ENCODE results near the gene TSHR. TPM values are rescaled to one million over a fixed set of nuclear protein-coding genes. Genes with fewer than 3 reads are reported as not detected.

Gene TSHR
- total RNA-seq, 1 donor, result not detected

DNA sequence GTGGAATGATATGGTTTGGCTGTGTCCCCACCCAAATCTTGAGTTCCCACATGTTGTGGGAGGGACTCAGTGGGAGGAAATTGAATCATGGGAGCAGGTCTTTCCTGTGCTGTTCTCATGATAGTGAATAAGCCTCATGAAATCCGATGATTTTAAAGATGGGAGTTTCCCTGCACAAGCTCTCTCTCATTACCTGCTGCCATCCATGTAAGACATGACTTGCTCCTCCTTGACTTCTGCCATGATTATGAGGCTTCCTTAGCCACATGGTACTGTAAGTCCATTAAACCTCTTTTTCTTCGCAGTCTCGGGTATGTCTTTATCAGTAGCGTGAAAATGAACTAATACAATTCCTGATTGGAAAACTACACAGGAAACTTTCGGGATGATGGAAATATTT, 100.5 kb downstream of the TSHR start:
- no peak for DNase-seq (ENCODE audit: low read depth)
- TF ChIP-seq, protein P1, sequence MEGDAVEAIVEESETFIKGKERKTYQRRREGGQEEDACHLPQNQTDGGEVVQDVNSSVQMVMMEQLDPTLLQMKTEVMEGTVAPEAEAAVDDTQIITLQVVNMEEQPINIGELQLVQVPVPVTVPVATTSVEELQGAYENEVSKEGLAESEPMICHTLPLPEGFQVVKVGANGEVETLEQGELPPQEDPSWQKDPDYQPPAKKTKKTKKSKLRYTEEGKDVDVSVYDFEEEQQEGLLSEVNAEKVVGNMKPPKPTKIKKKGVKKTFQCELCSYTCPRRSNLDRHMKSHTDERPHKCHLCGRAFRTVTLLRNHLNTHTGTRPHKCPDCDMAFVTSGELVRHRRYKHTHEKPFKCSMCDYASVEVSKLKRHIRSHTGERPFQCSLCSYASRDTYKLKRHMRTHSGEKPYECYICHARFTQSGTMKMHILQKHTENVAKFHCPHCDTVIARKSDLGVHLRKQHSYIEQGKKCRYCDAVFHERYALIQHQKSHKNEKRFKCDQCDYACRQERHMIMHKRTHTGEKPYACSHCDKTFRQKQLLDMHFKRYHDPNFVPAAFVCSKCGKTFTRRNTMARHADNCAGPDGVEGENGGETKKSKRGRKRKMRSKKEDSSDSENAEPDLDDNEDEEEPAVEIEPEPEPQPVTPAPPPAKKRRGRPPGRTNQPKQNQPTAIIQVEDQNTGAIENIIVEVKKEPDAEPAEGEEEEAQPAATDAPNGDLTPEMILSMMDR (IDR thresholded peaks at IDR 0.05; ENCODE audit: insufficient read depth, low read depth, low read length), result no peak
- H3K4me3 ChIP-seq (ENCODE audit: low read depth, low read length), result no peak overlapping the region

DNA sequence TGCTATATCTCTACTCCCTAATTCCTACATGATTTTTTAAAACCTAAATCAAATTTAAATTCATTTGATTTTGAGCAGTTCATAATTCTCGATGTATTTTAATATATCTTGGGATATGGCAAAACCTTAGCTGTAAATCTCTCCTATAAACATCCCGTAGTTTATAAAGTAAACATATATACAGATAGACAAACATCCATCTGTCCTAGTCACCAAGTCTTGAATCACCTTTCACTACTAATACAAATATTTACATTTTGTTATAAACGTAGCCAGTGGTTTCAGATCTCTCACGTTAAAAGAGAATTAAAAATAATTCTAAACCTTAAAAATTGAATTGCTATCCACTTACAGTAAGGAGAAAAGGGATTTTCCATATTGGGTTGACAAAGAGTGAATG, 107.0 kb downstream of the TSHR start:
- no peak for DNase-seq (ENCODE audit: low read depth)
- no peak overlapping the region for H3K4me3 ChIP-seq (ENCODE audit: low read depth, low read length)
- TF ChIP-seq, protein P1 (IDR thresholded peaks at IDR 0.05; ENCODE audit: insufficient read depth, low read depth, low read length), result no peak

DNA sequence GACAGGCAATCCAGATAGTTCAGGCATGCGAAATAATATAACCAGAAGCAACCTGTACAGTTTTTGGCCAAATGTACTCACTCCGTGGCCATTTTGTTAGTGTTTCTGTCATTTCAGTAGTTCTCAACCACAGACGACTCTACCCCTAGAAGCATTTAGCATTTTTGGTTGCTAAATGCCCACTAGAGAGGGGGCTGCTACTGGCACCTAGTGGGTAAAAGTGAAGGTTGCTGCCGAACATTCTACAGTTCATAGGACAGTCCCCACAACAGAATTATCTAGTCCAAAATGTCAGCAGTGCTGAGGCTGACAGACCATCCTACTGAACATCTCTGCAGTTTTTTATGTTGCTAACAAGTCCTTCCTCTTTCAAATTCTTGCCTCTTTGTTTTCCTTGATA, 107.4 kb downstream of the TSHR start:
- DNase-seq (ENCODE audit: low read depth), result no peak
- TF ChIP-seq, protein P1 (IDR thresholded peaks at IDR 0.05; ENCODE audit: insufficient read depth, low read depth, low read length), result no peak
- no peak overlapping the region for H3K4me3 ChIP-seq (ENCODE audit: low read depth, low read length)

GRCh38 chr14:81066672-81067071, 111.3 kb downstream of the TSHR start:
- DNase-seq (ENCODE audit: low read depth), result no peak
- TF ChIP-seq, protein P1 (IDR thresholded peaks at IDR 0.05; ENCODE audit: insufficient read depth, low read depth, low read length), result no peak
- H3K4me3 ChIP-seq (ENCODE audit: low read depth, low read length), result no peak overlapping the region

- TF ChIP-seq, protein P1 (IDR thresholded peaks at IDR 0.05; ENCODE audit: insufficient read depth, low read depth, low read length), result no peak
- H3K4me3 ChIP-seq (ENCODE audit: low read depth, low read length), result no peak overlapping the region
- no peak for DNase-seq (ENCODE audit: low read depth)
These were observed 111.7 kb downstream of the TSHR start for GRCh38 chr14:81067156-81067555.

DNA sequence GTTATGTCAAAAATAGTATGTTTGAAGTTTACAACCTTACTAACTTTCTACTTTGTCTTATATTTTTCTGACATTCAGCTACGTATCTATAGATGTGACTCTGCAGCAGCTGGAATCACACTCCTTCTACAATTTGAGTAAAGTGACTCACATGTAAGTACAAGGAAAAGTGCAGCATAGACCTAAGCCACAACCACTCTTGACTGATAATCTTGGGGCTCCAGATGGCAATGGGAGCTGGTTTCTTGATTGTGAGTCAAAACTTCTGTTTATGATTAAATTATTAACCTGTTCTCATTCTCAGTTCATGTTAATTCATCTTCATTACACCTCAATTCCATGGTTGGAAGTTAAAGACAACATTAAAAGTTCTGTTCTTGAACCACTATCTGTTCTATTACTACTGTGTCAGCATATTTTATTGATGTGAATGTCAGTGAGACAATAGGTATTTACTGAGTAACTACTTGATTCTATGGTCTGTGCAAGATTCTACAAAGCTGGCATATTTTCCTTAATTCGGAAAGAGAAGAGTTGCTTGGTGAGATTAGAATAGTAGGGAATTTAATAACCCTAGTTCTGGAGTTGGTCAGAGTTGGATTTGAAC, 112.9 kb downstream of the TSHR start:
- TF ChIP-seq, protein P1 (IDR thresholded peaks at IDR 0.05; ENCODE audit: insufficient read depth, low read depth, low read length), result no peak

DNA sequence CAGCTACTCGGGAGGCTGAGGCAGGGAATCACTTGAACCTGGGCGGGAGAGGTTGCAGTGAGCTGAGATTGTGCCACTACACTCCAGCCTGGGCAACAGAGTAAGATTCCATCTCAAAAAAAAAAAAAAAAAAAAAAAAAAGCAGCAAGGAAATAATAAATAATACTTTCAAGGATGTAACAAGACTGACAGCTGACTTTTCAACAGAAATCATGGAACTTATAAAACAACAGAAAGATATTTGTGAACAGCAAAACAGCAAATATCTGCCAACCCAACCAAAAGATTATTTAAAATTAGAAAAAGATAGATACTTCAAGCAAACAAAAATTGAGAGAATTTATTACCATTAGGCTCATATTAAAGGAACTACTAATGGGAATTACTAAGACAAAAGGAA, 115.1 kb downstream of the TSHR start:
- TF ChIP-seq, protein P1 (IDR thresholded peaks at IDR 0.05; ENCODE audit: insufficient read depth, low read depth, low read length), result no peak
- no peak for DNase-seq (ENCODE audit: low read depth)
- H3K4me3 ChIP-seq (ENCODE audit: low read depth, low read length), result no peak overlapping the region

More for the DNA sequence above, 112.9 kb downstream of the TSHR start:
- H3K4me3 ChIP-seq (ENCODE audit: low read depth, low read length), result no peak overlapping the region
- DNase-seq (ENCODE audit: low read depth), result no peak

Data from fibroblast of villous mesenchyme (primary cell).